ENCODE data around the gene MCEMP1. TPM values are rescaled to one million over a fixed set of nuclear protein-coding genes. Genes with fewer than 3 reads are reported as not detected.

Gene MCEMP1
- total RNA-seq, 1 donor from 2014 or later = not detected

GRCh38 chr19:7636691-7637373 lies 40.1 kb upstream of the MCEMP1 start, which contains the start of gene STXBP2:
STXBP2 (plus strand) TSS chr19:7637110; CDS start chr19:7637150, 40 bp downstream.
- Histone ChIP-seq H3K4me3 (ENCODE audit: low read length in 3 of 3) (peak within 1 kb of the TSS in 2 of 3 donors; percentile 14 to 22), H3K9me3 (ENCODE audit: control insufficient read depth in 3 of 3, low read length in 3 of 3) (no peaks in the 10 kb centered on the region), H3K27ac (ENCODE audit: low read depth, low read length) (no peak within 1 kb of the TSS), H3K9ac (ENCODE audit: low read depth in 1 of 3, low read length in 3 of 3) (peak within 1 kb of the TSS in 1 of 3 donors; percentile 40), H3K4me1 (ENCODE audit: control insufficient read depth in 3 of 3, insufficient read depth in 3 of 3, low read length in 3 of 3) (peaks cover 0 to 7% (median 6%) of the 10 kb centered on the region in 3 donors), H3K27me3 (ENCODE audit: control insufficient read depth in 3 of 3, insufficient read depth in 3 of 3, low read length in 3 of 3) (peaks cover 21 to 52% (median 48%) of the 10 kb centered on the region in 3 donors), H3K36me3 (ENCODE audit: control insufficient read depth in 3 of 3, insufficient read depth in 3 of 3, low read length in 3 of 3) (peaks cover 0 to 4% (median 0%) of the 10 kb centered on the region in 3 donors)

GRCh38 chr19:7637374-7638256 lies 39.3 kb upstream of the MCEMP1 start:
- Histone ChIP-seq H3K36me3 (ENCODE audit: control insufficient read depth in 3 of 3, insufficient read depth in 3 of 3, low read length in 3 of 3) (no peaks in the 10 kb centered on the region), H3K27me3 (ENCODE audit: control insufficient read depth in 3 of 3, insufficient read depth in 3 of 3, low read length in 3 of 3) (peaks cover 21 to 52% (median 48%) of the 10 kb centered on the region in 3 donors), H3K9me3 (ENCODE audit: control insufficient read depth in 3 of 3, low read length in 3 of 3) (no peaks in the 10 kb centered on the region), H3K9ac (ENCODE audit: low read depth in 1 of 3, low read length in 3 of 3) (peak overlapping the region in 1 of 3 donors; percentile 40), H3K27ac (ENCODE audit: low read depth, low read length) (no peak overlapping the region), H3K4me3 (ENCODE audit: low read length in 3 of 3) (no peak overlapping the region), H3K4me1 (ENCODE audit: control insufficient read depth in 3 of 3, insufficient read depth in 3 of 3, low read length in 3 of 3) (peaks cover 0 to 7% (median 6%) of the 10 kb centered on the region in 3 donors)

GRCh38 chr19:7638802-7639465 lies 38.0 kb upstream of the MCEMP1 start:
- H3K4me3 ChIP-seq (ENCODE audit: low read length in 3 of 3) = no peak overlapping the region
- peaks cover 21 to 52% (median 48%) of the 10 kb centered on the region in 3 donors for H3K27me3 ChIP-seq (ENCODE audit: control insufficient read depth in 3 of 3, insufficient read depth in 3 of 3, low read length in 3 of 3)
- H3K9ac ChIP-seq (ENCODE audit: low read depth in 1 of 3, low read length in 3 of 3) = no peak overlapping the region
- H3K36me3 ChIP-seq (ENCODE audit: control insufficient read depth in 3 of 3, insufficient read depth in 3 of 3, low read length in 3 of 3) = no peaks in the 10 kb centered on the region
- H3K27ac ChIP-seq (ENCODE audit: low read depth, low read length) = no peak overlapping the region
- H3K4me1 ChIP-seq (ENCODE audit: control insufficient read depth in 3 of 3, insufficient read depth in 3 of 3, low read length in 3 of 3) = peaks cover 0 to 7% (median 6%) of the 10 kb centered on the region in 3 donors
- H3K9me3 ChIP-seq (ENCODE audit: control insufficient read depth in 3 of 3, low read length in 3 of 3) = no peaks in the 10 kb centered on the region

GRCh38 chr19:7639863-7640348 lies 37.0 kb upstream of the MCEMP1 start:
- H3K9me3 ChIP-seq (ENCODE audit: control insufficient read depth in 3 of 3, low read length in 3 of 3) = no peaks in the 10 kb centered on the region
- no peak overlapping the region for H3K27ac ChIP-seq (ENCODE audit: low read depth, low read length)
- peaks cover 0 to 7% (median 6%) of the 10 kb centered on the region in 3 donors for H3K4me1 ChIP-seq (ENCODE audit: control insufficient read depth in 3 of 3, insufficient read depth in 3 of 3, low read length in 3 of 3)
- H3K9ac ChIP-seq (ENCODE audit: low read depth in 1 of 3, low read length in 3 of 3) = no peak overlapping the region
- H3K4me3 ChIP-seq (ENCODE audit: low read length in 3 of 3) = no peak overlapping the region
- no peaks in the 10 kb centered on the region for H3K36me3 ChIP-seq (ENCODE audit: control insufficient read depth in 3 of 3, insufficient read depth in 3 of 3, low read length in 3 of 3)
- peaks cover 21 to 48% (median 47%) of the 10 kb centered on the region in 3 donors for H3K27me3 ChIP-seq (ENCODE audit: control insufficient read depth in 3 of 3, insufficient read depth in 3 of 3, low read length in 3 of 3)

GRCh38 chr19:7640803-7641202 lies 36.1 kb upstream of the MCEMP1 start:
- H3K4me1 ChIP-seq (ENCODE audit: control insufficient read depth in 3 of 3, insufficient read depth in 3 of 3, low read length in 3 of 3) = peaks cover 0 to 6% (median 2%) of the 10 kb centered on the region in 3 donors
- H3K27me3 ChIP-seq (ENCODE audit: control insufficient read depth in 3 of 3, insufficient read depth in 3 of 3, low read length in 3 of 3) = peaks cover 15 to 46% (median 38%) of the 10 kb centered on the region in 3 donors
- no peaks in the 10 kb centered on the region for H3K36me3 ChIP-seq (ENCODE audit: control insufficient read depth in 3 of 3, insufficient read depth in 3 of 3, low read length in 3 of 3)

GRCh38 chr19:7641290-7642276 lies 35.3 kb upstream of the MCEMP1 start:
- Histone ChIP-seq H3K27me3 (ENCODE audit: control insufficient read depth in 3 of 3, insufficient read depth in 3 of 3, low read length in 3 of 3) (peaks cover 10 to 39% (median 31%) of the 10 kb centered on the region in 3 donors), H3K9me3 (ENCODE audit: control insufficient read depth in 3 of 3, low read length in 3 of 3) (no peaks in the 10 kb centered on the region), H3K4me1 (ENCODE audit: control insufficient read depth in 3 of 3, insufficient read depth in 3 of 3, low read length in 3 of 3) (no peaks in the 10 kb centered on the region), H3K36me3 (ENCODE audit: control insufficient read depth in 3 of 3, insufficient read depth in 3 of 3, low read length in 3 of 3) (no peaks in the 10 kb centered on the region), H3K27ac (ENCODE audit: low read depth, low read length) (no peak overlapping the region), H3K4me3 (ENCODE audit: low read length in 3 of 3) (no peak overlapping the region), H3K9ac (ENCODE audit: low read depth in 1 of 3, low read length in 3 of 3) (no peak overlapping the region)

More at GRCh38 chr19:7640803-7641202, 36.1 kb upstream of the MCEMP1 start:
- Histone ChIP-seq H3K9ac (ENCODE audit: low read depth in 1 of 3, low read length in 3 of 3) (no peak overlapping the region), H3K9me3 (ENCODE audit: control insufficient read depth in 3 of 3, low read length in 3 of 3) (no peaks in the 10 kb centered on the region), H3K4me3 (ENCODE audit: low read length in 3 of 3) (no peak overlapping the region), H3K27ac (ENCODE audit: low read depth, low read length) (no peak overlapping the region)

- H3K9ac ChIP-seq (ENCODE audit: low read depth in 1 of 3, low read length in 3 of 3) = no peak overlapping the region
- no peak overlapping the region for H3K27ac ChIP-seq (ENCODE audit: low read depth, low read length)
- H3K4me1 ChIP-seq (ENCODE audit: control insufficient read depth in 3 of 3, insufficient read depth in 3 of 3, low read length in 3 of 3) = no peaks in the 10 kb centered on the region
- no peaks in the 10 kb centered on the region for H3K9me3 ChIP-seq (ENCODE audit: control insufficient read depth in 3 of 3, low read length in 3 of 3)
- no peak overlapping the region for H3K4me3 ChIP-seq (ENCODE audit: low read length in 3 of 3)
- H3K27me3 ChIP-seq (ENCODE audit: control insufficient read depth in 3 of 3, insufficient read depth in 3 of 3, low read length in 3 of 3) = peaks cover 9 to 33% (median 27%) of the 10 kb centered on the region in 3 donors
- no peaks in the 10 kb centered on the region for H3K36me3 ChIP-seq (ENCODE audit: control insufficient read depth in 3 of 3, insufficient read depth in 3 of 3, low read length in 3 of 3)
These were observed 34.4 kb upstream of the MCEMP1 start for GRCh38 chr19:7642295-7643030.

- Histone ChIP-seq H3K27ac (ENCODE audit: low read depth, low read length) (no peak overlapping the region), H3K9ac (ENCODE audit: low read depth in 1 of 3, low read length in 3 of 3) (no peak overlapping the region), H3K36me3 (ENCODE audit: control insufficient read depth in 3 of 3, insufficient read depth in 3 of 3, low read length in 3 of 3) (no peaks in the 10 kb centered on the region), H3K4me1 (ENCODE audit: control insufficient read depth in 3 of 3, insufficient read depth in 3 of 3, low read length in 3 of 3) (no peaks in the 10 kb centered on the region), H3K9me3 (ENCODE audit: control insufficient read depth in 3 of 3, low read length in 3 of 3) (no peaks in the 10 kb centered on the region), H3K27me3 (ENCODE audit: control insufficient read depth in 3 of 3, insufficient read depth in 3 of 3, low read length in 3 of 3) (peaks cover 8 to 28% (median 21%) of the 10 kb centered on the region in 3 donors), H3K4me3 (ENCODE audit: low read length in 3 of 3) (no peak overlapping the region)
These were observed 33.9 kb upstream of the MCEMP1 start for GRCh38 chr19:7643031-7643415.
